GM18499 (cell line): ENCODE data around the gene ST6GAL2.

ENCODE experiments used
- ATAC-seq: cut with Tn5 transposase; IDR thresholded peaks from one replicate; pipeline ENCODE4 v1.9.1; 2021; ENCODE audit warnings: moderate number of reproducible peaks; ENCODE audit not compliant: insufficient read depth, unreplicated experiment

ST6GAL2 gene, protein sequence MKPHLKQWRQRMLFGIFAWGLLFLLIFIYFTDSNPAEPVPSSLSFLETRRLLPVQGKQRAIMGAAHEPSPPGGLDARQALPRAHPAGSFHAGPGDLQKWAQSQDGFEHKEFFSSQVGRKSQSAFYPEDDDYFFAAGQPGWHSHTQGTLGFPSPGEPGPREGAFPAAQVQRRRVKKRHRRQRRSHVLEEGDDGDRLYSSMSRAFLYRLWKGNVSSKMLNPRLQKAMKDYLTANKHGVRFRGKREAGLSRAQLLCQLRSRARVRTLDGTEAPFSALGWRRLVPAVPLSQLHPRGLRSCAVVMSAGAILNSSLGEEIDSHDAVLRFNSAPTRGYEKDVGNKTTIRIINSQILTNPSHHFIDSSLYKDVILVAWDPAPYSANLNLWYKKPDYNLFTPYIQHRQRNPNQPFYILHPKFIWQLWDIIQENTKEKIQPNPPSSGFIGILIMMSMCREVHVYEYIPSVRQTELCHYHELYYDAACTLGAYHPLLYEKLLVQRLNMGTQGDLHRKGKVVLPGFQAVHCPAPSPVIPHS

DNA sequence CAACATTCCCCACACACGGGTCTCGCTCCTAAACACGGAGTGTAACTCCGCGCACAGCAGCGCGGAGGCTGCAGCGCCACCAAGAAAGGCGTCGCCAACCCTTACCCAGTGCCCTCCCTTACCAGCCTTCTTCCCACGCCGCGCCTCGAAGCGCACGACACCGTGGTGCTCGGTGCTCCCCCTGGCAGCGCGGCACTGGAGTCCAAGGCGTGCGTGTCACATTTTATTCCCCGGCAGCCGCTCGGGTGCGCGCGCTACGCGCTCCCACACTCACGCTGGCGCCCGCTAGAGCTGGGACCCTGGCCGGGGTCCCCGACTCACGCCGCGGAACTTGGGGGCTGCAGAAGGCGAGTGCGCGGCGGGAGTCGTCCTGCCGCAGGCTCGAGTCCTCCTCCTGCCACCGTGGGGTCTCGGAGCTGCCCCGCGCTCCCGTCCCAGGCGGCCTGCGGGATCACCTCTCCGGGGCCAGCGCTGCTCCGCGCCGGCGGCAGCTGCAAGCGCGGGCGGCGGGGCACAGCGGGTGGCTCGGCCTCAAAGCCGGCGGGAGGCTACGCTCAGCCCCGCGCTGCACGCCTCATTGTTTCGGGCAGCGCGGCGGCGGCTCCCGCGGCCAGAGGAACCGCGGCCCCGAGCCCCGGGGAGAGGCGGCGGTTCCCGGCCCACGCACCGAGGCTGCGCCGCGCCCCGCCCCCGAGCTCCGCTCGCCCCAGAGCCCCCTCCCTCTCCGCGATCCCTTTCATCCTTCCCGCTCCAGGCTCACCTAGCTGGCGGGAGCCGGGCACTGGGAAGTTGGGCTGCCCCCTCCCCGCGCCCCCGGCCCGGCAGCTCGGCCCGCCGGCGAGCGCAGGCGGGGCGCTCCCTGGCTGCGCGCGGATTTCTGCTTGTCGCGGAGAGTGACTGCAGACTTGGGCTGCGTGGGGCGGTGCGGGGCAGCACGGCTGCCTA is at the start of gene ST6GAL2:
Gene ST6GAL2, minus strand, starts transcription at position 197 of the 945 bp plus-strand sequence. CDS start 42,190 bp downstream, outside the sequence.
- no peak for ATAC-seq

DNA sequence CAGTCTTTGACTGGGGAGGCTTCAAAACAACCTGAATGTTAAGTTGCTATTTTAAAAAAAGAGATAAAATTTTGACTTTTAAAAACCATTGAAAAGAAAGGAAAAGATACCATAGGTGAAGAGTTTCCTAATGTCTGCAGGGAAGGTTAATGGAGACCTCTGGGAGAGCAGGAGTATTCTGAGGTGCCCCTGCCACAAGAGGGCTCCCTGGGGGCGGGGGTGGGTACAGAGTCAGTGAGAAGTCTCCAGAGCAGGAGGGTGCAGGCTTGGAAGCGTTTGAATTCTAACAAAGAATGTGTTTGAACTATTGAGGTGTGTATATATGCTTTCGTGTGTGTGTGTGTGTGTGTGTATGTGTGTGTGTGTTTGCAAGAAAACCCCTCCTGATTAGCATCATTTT is 46.7 kb upstream of the ST6GAL2 start:
- no peak for ATAC-seq

DNA sequence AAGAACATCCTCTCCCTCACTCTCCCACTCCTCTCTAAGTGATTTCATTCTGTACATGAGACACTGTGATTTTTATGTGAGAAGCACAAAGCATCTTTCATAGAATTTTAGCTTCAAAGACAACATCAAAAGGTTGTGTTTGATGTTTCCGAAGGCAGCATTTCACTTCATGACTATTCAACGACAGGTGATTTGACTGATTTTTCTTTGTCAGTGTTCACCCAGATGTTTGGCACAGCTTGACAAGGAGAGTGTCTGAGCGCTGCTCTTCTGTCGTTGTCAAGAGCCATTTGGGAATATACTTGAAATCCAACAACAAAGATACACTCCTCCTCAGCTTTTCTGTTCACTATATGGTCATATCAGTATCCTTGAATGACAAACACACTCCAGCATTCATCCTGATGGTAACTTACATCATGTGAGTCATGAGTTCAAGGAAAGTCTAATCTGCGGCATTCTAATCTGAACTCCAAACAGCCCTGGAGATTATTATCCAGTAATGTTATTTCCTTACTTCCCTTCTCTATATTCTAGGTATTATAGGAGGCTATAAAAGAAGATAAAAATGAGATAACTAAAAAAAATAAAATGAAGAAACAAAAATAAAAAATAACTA is 45.9 kb upstream of the ST6GAL2 start:
- ATAC-seq, result no peak

DNA sequence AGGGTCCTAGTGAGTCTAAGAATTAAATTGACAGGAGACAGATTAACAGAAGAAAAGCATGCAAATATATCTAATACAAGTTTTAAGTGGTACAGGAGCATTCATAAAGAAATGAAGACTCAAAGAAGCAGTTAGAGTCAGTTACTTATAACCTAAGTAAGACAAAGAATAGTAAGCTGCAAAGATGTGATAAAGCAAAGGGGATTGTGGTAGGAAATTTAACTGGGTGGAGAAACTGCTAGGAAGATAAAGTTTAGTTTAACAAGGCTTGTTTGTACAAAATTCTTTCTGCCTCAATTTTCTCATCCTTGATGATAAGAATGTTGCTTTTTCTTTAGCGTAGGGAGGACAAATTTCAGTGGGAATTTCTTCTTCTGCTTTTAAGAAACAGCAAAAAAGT is 35.5 kb upstream of the ST6GAL2 start:
- no peak for ATAC-seq

DNA sequence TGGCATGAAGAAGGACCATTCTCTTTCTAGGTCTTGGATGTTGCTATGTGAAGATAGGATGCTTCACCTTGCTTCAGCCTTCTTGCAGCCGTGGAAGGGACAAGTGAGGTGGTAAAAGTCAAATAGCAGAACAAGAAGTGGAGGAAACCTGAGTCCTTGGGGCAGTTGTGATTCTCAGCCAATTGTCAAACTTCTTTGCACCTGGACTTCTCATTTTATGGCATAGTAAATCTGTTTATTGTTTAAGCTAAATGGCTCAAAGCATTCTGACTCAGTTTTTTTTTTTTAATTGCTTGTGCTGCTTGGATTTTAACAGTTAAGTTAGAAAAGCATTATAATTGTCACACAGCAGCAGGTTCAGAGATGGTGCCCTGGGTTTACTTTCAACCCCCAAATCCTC is 33.0 kb upstream of the ST6GAL2 start:
- ATAC-seq, result no peak

GRCh38 chr2:106904242-106904641 is 18.3 kb upstream of the ST6GAL2 start:
- ATAC-seq, result no peak

DNA sequence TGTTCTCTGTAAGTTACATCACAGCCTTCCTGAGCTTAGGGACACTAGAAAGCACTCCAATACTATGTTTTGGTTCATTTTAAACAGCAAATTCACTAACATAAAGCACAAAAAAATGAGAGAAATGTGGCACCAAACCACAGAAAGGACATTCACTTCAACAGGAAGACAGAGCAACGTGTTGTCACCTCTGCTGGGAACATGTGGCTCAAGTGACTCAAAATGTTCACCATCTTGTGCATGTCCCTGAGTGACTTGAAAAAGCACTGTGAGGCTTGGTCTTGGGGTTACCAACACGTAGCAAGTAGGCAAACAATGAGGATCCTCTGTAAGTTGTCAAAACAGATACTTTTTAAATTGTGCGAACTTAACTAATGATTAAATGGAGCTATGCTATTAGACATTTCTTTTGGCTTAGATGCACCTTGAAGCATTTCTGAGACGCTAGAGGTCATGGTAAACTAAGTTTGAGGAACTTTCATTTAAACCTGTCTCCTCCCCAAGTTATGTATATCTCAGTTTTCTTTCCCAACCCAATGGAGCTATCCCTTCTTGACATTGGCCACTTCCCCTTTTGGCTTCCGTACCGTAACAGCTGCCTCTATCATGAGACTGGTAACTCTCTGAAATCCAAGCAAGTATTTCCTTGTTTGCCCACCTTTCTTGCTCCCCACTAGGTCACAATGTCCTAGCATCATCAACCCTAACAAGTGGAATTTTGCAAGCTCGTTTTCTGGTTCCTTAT is 14.0 kb upstream of the ST6GAL2 start:
- ATAC-seq, result no peak

GRCh38 chr2:106894545-106894944 is 8.6 kb upstream of the ST6GAL2 start:
- no peak for ATAC-seq

DNA sequence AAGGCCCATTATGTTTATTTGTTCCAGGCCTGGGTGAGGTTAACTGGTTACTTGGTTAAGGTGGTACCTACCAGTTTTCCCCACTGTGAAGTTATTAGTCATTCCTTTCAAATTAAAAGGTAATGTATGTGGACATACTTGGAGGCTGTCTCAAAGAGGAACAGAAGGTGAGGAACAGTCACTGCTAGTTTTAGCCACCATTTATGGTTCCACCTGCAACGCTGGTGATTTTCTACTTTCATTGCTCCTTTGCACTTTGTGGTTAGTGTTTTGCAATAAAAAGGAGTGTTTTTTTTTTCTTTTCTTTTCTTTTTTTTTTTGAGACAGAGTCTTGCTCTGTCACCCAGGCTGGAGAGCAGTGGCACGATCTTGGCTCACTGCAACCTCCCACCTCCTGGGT is 6.1 kb upstream of the ST6GAL2 start:
- no peak for ATAC-seq

GRCh38 chr2:106890606-106891005 is 4.6 kb upstream of the ST6GAL2 start:
- ATAC-seq, result no peak

DNA sequence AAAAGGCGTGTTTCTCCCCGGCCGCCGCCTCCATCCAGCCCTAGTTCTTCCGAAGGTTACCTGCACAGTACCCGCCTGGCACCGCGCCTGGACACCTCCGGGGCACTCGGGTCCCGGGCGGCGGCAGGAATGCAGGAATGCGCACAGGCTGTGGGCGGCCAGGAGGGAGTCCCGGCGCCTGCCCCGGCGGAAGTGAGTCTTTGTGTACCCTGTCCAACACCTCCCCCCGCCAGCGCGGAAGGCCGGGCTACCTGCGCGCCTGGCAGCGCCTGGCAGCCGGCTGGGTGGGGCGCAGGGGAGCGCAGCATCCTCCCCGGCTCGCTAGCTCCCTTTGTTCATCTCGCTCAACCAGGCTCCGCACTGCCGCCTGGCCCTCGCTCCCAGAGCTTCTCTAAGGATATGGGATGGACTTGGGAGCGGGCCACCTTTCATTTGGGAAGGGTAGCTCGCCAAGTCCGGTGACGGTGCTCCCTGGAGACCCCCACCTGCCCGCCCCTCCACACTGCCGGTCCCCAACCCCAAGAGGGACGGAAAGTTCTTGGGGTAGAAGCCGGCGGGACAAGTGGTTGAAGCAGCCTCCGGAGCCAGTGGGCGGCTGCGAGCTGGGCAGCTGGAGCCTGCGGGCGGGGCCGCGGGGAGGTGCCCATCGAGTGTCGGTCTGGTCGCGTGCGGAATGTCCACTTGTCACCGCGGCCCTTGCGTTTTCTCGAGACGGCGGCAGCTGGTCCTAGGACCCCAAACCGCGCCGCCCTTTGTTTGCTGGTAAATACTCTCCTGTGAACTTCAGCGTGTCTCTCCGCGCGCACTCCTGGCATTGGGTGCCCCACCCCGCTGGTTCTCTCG is 1.2 kb upstream of the ST6GAL2 start:
- no peak for ATAC-seq

DNA sequence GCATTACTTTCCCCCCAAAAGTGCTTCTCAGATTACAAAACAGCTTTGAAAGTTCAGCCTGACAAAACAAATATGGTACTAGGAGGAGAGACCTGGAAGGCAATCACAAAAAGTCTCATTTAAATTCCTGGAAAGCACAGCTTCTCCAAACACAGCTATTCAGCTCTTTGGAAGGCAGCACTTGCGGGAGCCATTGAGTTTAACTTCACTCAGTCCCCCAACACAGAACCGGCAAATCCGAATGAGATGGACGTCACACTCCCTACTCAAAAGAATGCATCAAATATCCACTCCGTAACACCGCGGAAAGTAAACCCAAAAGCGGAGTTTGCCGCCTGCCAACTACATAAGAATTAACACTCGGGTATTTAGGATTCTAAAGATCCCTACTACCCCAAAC is 638 bp downstream of the ST6GAL2 start:
- no peak for ATAC-seq

DNA sequence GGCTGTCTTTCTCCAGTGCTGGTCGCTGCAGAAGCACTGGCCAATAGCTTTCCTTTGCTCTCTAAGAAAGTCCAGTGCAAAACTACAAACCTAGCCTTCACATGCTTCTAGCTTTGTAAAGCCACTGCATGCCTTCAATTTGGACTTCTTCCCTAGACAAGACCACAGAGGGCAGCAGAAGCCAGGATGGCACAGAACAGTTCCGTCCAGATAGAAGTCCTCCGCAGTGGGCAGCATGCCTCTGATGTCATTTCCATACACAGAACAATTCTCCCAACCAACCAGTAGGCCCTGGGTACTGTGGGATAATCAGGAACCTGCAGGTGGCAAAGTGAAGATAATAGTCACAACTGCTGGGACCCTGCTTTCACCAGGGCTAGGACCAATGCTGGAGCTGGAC is 3.3 kb downstream of the ST6GAL2 start:
- no peak for ATAC-seq

DNA sequence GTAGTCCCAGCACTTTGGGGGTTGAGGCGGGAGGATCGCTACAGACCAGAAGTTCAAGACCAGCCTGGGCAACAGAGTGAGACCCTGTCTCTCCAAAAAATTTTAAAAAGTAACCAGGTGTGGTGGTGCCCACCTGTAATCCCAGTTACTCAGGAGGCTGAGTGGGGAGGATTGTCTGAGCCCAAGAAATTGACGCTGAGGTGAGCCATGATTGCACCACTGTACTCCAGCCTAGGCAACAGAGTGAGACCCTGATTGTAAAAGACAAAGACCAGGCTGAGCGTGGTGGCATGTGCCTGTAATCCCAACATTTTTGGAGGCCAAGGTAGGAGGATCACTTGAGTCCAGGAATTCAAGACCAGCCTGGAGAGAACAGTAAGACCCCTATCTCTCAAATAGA is 7.8 kb downstream of the ST6GAL2 start:
- ATAC-seq, result no peak

DNA sequence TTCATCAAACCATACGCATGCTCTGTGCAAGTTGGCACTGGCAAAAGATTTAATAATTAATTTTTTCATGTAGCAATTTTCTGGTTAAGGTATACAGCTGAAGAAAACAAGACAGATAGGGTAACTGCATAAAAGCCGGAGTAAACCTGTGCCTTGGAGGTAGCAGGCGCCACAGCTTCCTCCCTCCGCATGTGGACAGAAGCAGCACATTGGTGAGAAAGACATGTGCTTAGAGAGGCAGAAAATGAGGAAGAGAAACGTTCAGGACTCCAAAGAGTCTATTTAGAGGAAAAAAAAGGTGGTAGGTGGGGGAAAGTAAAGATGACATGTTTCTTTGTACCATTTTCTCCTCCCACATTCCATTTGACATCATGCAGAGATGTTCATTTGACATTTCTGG is 9.3 kb downstream of the ST6GAL2 start:
- no peak for ATAC-seq

DNA sequence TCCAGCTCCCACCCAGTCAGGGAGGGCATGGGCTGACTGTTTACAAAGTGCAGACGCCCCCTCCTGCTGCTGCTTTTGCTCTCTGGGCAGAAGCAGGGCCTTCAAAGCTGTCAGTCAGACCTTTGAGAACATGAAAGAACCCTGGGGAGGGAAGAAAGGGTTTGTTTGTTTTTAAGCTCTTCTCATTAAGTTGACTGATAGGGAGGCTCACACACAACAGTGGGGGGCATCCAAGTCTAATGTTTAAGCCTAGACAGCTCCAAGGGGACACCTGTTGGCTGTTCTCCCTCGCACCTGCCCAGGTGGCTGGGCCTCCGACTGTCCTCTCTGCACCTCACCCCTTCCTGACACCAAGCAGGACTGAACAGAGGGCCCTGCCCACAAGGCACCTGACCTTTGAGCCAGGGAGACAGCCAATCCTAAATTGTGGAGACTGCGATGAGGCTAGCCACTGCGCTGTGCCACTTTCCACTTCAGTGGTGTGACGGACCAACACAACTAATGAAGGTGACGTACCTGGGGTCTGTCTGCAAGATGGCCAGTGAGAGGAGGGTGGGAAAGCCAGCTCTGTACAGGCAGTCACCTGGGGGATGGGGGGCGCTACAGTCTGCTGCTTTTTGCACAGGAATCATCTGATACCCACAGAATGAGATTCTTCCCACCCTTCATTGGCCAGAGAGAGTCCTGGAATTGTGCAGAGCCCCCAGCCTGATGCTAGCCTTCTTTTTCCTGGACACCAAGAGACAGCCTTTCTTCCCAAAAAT is 16.3 kb downstream of the ST6GAL2 start:
- ATAC-seq, result no peak

DNA sequence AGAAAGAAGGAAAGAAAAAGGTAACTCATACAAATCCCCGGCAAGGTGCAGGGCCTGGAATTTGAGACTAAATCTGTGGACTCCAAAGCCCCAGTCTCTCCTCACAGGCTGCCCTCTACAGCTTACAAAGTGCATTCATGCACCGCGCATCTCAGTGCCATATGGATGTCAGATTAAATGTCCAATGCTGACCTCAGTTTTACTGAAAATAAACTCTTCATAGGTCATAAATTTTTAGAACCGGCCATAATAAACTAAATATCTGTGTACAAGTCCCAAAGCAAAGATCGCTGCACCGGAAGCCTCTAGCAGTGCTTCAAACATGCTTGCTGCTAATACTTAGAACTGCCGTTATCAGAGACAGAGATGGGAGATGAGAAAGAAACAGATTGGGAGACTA is 17.7 kb downstream of the ST6GAL2 start:
- no peak for ATAC-seq

DNA sequence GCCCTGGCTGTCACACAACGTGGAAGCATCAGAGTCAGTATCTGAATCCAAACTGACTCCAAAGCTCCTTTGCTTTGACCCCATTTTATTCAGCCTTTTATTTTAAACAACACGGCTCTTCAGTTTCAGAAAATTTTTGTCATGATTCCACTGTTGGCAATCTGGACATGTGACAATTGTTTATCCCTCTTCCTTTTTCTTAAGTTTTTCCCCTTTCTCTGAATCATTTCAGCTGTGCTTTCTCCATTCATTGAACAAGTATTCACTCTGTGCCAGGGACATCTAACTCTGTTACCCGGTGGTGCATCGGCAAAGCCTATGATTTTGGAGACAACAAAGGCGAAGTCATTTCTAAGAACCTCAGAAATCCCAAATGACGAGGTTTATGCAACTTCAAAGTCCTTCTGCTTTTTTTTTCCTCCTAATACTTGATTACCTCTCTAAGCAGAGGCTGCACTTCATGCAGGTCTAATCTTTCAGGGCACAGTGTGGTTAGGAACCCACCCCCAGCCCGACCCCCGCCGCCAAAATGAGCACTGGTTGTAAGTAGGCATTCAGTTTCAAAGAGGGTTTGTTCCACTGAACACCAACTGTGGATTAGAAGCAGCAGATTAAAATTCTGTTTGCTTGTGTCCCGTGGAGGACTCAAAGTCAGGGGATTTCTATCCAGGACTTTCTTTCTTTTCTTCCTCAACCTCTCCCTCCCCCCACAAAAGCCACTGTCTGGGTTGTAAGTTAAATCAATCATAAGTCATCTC is 18.6 kb downstream of the ST6GAL2 start:
- ATAC-seq, result no peak
